Gastrocnemius medialis (tissue), 4 donors: ENCODE results near the gene TRIM62. TPM values are rescaled to one million over a fixed set of nuclear protein-coding genes. Genes with fewer than 3 reads are reported as not detected.
A peak's percentile ranks its signal among the peaks of the same experiment; 100 is the strongest.

Experiments used
- ATAC-seq, 2 donors: fragments of 150-250 bp; one replicate each; pipeline ENCODE4 v1.9.1; 2016
- DNase-seq, 2 donors: peaks; one replicate each; pipeline ENCODE4 v3.0.0-alpha.2; 2019
- H3K27ac ChIP-seq, 4 donors: fragments of 200-600 bp; sonication (generic); 1 replicate in 1 of 4; 2 replicates in 3 of 4; pipeline ENCODE4 v1.5.1; 2016 to 2018; ENCODE audit warnings: mild to moderate bottlenecking in 2 of 4, moderate library complexity in 1 of 4
- H3K27me3 ChIP-seq, 3 donors: fragments of 200-600 bp; sonication (generic) in 2 of 3; 1 replicate in 1 of 3; 2 replicates in 2 of 3; pipeline versions ENCODE4 v1.5.1 to v1.6.0; 2016 to 2019; ENCODE audit warnings: mild to moderate bottlenecking in 1 of 3, moderate library complexity in 1 of 3
- H3K36me3 ChIP-seq, 2 donors: fragments of 200-600 bp; sonication (generic) in 1 of 2; one replicate each; pipeline ENCODE4 v1.5.1; 2017 to 2018
- H3K4me1 ChIP-seq, 2 donors: fragments of 200-600 bp; sonication (generic) in 1 of 2; one replicate each; pipeline ENCODE4 v1.5.1; 2016 to 2017; ENCODE audit warnings: mild to moderate bottlenecking in 2 of 2
- H3K4me3 ChIP-seq, 4 donors: fragments of 200-600 bp; sonication (generic) in 3 of 4; 1 replicate in 1 of 4; 2 replicates in 3 of 4; pipeline ENCODE4 v1.5.1; 2016 to 2019; ENCODE audit warnings: mild to moderate bottlenecking in 2 of 4
- H3K9me3 ChIP-seq, 3 donors: fragments of 200-600 bp; sonication (generic) in 2 of 3; 1 replicate in 1 of 3; 2 replicates in 2 of 3; pipeline ENCODE4 v1.5.1; 2016 to 2019
- CTCF ChIP-seq, 5 experiments: fragments of 450-650 bp in 3 of 5; fragments of 200-600 bp in 2 of 5; sonication (generic) in 2 of 5; IDR thresholded peaks in 4 of 5; conservative IDR thresholded peaks in 1 of 5; 1 replicate in 4 of 5; 2 replicates in 1 of 5; pipeline ENCODE4 v1.5.1; 2016 to 2019; ENCODE audit warnings: antibody characterized with exemption in 5 of 5, mild to moderate bottlenecking in 3 of 5, moderate library complexity in 3 of 5
- POLR2A ChIP-seq, 2 donors: fragments of 450-650 bp; IDR thresholded peaks; one replicate each; pipeline ENCODE4 v1.6.1; 2017; ENCODE audit warnings: antibody characterized with exemption in 2 of 2, mild to moderate bottlenecking in 2 of 2, moderate library complexity in 2 of 2
- in situ Hi-C, 4 donors: fragments of 200-750 bp; cut with MboI; loops; one replicate each; pipeline versions ENCODE4 v1.15.0 to v1.8.0; 2017; ENCODE audit warnings: low sequenced_read_pairs in 4 of 4
- intact Hi-C: fragments of 100-400 bp; cut with DNase I; formaldehyde crosslinking; loops from one replicate; pipeline ENCODE4 v1.15.1; 2023; ENCODE audit warnings: low total_unique reads
- total RNA-seq, 4 donors: library from RNA; depleted of rRNA; stranded (reverse); fragments of >200 nt; gene quantifications; one replicate each; pipeline versions ENCODE4 v1.1.0 to v1.2.3, GENCODE V29; 2016

The TRIM62 gene
- total RNA-seq, 4 donors from 2014 or later, result 3.3 to 10.8 (median 7.4) TPM

- no peaks in the 10 kb centered on the region for H3K27me3 ChIP-seq
- peaks cover 8 to 15% of the 10 kb centered on the region in 2 donors for H3K4me1 ChIP-seq
- no peak overlapping the region for H3K4me3 ChIP-seq
- H3K27ac ChIP-seq, result no peak overlapping the region
- DNase-seq (no peak), ATAC-seq (no peak)
- no peak for TF ChIP-seq CTCF (IDR thresholded peaks at IDR 0.05 in 4 of 5, conservative IDR thresholded peaks at IDR 0.05 in 1 of 5)
- TF ChIP-seq POLR2A (IDR thresholded peaks at IDR 0.05), result no peak
- H3K36me3 ChIP-seq, result no peaks in the 10 kb centered on the region
- in situ Hi-C loops (no loop called here), intact Hi-C loops (no loop called here)
- H3K9me3 ChIP-seq, result no peaks in the 10 kb centered on the region
Measured at GRCh38 chr1:33185541-33185940, 3.7 kb upstream of the TRIM62 start.

GRCh38 chr1:33183306-33183705 is 1.5 kb upstream of the TRIM62 start:
- TF ChIP-seq CTCF (IDR thresholded peaks at IDR 0.05 in 4 of 5, conservative IDR thresholded peaks at IDR 0.05 in 1 of 5) (no peak), POLR2A (IDR thresholded peaks at IDR 0.05) (no peak)
- no peaks in the 10 kb centered on the region for H3K9me3 ChIP-seq
- peaks cover 16 to 21% of the 10 kb centered on the region in 2 donors for H3K4me1 ChIP-seq
- intact Hi-C loops (no loop called here), in situ Hi-C loops (no loop called here)
- no peak overlapping the region for H3K4me3 ChIP-seq
- no peak overlapping the region for H3K27ac ChIP-seq
- no peaks in the 10 kb centered on the region for H3K27me3 ChIP-seq
- no peaks in the 10 kb centered on the region for H3K36me3 ChIP-seq
- DNase-seq (no peak), ATAC-seq (no peak)

DNA sequence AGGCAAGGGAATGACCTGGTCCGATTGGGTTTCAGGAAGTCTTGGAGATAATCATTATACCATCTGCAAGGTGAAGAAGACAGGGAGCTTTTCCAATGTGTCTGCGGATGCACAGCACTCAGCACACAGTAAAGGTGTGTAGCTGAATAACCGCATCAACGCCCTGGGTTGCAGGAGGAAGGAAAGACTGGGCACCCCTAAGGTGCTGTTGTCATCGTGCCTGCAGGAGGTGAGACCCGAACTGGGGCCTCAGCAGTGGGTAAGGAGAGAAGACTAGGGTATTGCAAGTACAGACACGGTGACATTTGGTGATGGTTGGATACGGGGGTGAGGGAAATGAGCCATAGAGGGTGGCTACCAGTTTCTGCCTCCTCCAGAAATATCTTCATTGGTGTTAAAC is 1.1 kb upstream of the TRIM62 start:
- in situ Hi-C loops (no loop called here), intact Hi-C loops (loop anchor here (1.0 kb wide), 1 partner anchor 56 kb away; no protein-coding TSS in a partner anchor)
- H3K9me3 ChIP-seq, result no peaks in the 10 kb centered on the region
- H3K27ac ChIP-seq, result peak overlapping the region; percentile 81 to 86 (median 84)
- peaks cover 16 to 21% of the 10 kb centered on the region in 2 donors for H3K4me1 ChIP-seq
- TF ChIP-seq POLR2A (IDR thresholded peaks at IDR 0.05), result no peak
- TF ChIP-seq CTCF (IDR thresholded peaks at IDR 0.05 in 4 of 5, conservative IDR thresholded peaks at IDR 0.05 in 1 of 5), result no peak
- H3K36me3 ChIP-seq, result no peaks in the 10 kb centered on the region
- DNase-seq (no peak), ATAC-seq (no peak)
- no peaks in the 10 kb centered on the region for H3K27me3 ChIP-seq
- no peak overlapping the region for H3K4me3 ChIP-seq

- Histone ChIP-seq H3K9me3 (no peaks in the 10 kb centered on the region), H3K4me3 (peak overlapping the region; percentile 80 to 89 (median 86)), H3K4me1 (peaks cover 16 to 21% of the 10 kb centered on the region in 2 donors), H3K36me3 (no peaks in the 10 kb centered on the region), H3K27me3 (no peaks in the 10 kb centered on the region), H3K27ac (peak overlapping the region; percentile 81 to 86 (median 84))
- intact Hi-C loops (loop anchor here (1.0 kb wide), 1 partner anchor 55 kb away; no protein-coding TSS in a partner anchor), in situ Hi-C loops (no loop called here)
- peak; percentile 8 to 11 for ATAC-seq
- no peak for TF ChIP-seq CTCF (IDR thresholded peaks at IDR 0.05 in 4 of 5, conservative IDR thresholded peaks at IDR 0.05 in 1 of 5)
- no peak for TF ChIP-seq POLR2A (IDR thresholded peaks at IDR 0.05)
- DNase-seq, result peak; percentile 17 to 40
Measured at GRCh38 chr1:33182401-33182841, 578 bp upstream of the TRIM62 start.
